Body of pancreas (tissue), 4 donors: ENCODE measurements around the gene PCSK4. TPM values are rescaled to one million over a fixed set of nuclear protein-coding genes. Genes with fewer than 3 reads are reported as not detected.
A peak's percentile ranks its signal among the peaks of the same experiment; 100 is the strongest.
"Not testable (repeated sequence)": the region's sequence is repeated elsewhere in the genome, so short reads cannot be mapped to it uniquely, and the experiment has no call there.

Source experiments
- ATAC-seq: fragments of 150-250 bp; one replicate; pipeline ENCODE4 v1.9.1; 2016
- DNase-seq, 4 donors: peaks; one replicate each; pipeline ENCODE4 v3.0.0-alpha.2; 2019
- H3K27ac ChIP-seq, 4 donors: fragments of 200-600 bp; sonication (generic); 1 replicate in 3 of 4; 2 replicates in 1 of 4; pipeline versions ENCODE4 v1.5.1 to v1.6.1; 2016 to 2019; ENCODE audit warnings: mild to moderate bottlenecking in 1 of 4, mixed read lengths in 1 of 4, moderate library complexity in 1 of 4
- H3K27me3 ChIP-seq, 2 donors: fragments of 200-600 bp; sonication (generic); one replicate each; pipeline ENCODE4 v1.6.0; 2016; ENCODE audit warnings: mild to moderate bottlenecking in 1 of 2
- H3K36me3 ChIP-seq, 2 donors: fragments of 200-600 bp; sonication (generic); replicated peaks in 1 of 2; 2 replicates each; pipeline ENCODE4 v1.5.1; 2016; ENCODE audit warnings: low read depth in 2 of 2; ENCODE audit not compliant: insufficient read depth in 1 of 2
- H3K4me1 ChIP-seq: fragments of 200-600 bp; sonication (generic); one replicate; pipeline ENCODE4 v1.6.0; 2016
- H3K4me3 ChIP-seq, 2 donors: fragments of 200-600 bp; sonication (generic); 1 replicate in 1 of 2; 2 replicates in 1 of 2; pipeline ENCODE4 v1.5.1; 2016 to 2019
- H3K9me3 ChIP-seq, 3 donors: fragments of 200-600 bp; sonication (generic); 1 replicate in 2 of 3; 2 replicates in 1 of 3; pipeline ENCODE4 v1.5.1; 2016
- CTCF ChIP-seq, 7 experiments: fragments of 450-650 bp in 4 of 7; fragments of 200-600 bp in 3 of 7; sonication (generic) in 3 of 7; IDR thresholded peaks; one replicate each; pipeline ENCODE4 v1.5.1; 2016 to 2019; ENCODE audit warnings: antibody characterized with exemption in 7 of 7
- POLR2A ChIP-seq, 3 donors: fragments of 450-650 bp; IDR thresholded peaks; one replicate each; pipeline ENCODE4 v1.6.1; 2016; ENCODE audit warnings: antibody characterized with exemption in 3 of 3, mild to moderate bottlenecking in 2 of 3
- WGBS, 2 donors: methylation state at CpG; one replicate each; pipeline ENCODE4 v1.1.5; 2017; 5-methylcytosine and 5-hydroxymethylcytosine counted together
- intact Hi-C: fragments of 100-400 bp; cut with DNase I; formaldehyde crosslinking; loops from one replicate; pipeline ENCODE4 v1.15.1; 2023
- total RNA-seq, 2 donors: library from RNA; depleted of rRNA; stranded (reverse); fragments of >200 nt; gene quantifications; one replicate each; pipeline ENCODE4 v1.1.0, GENCODE V29; 2016

The PCSK4 gene
- total RNA-seq, 2 donors from 2014 or later, result 5.2 to 10.9 TPM

GRCh38 chr19:1478934-1479707 lies 11.0 kb downstream of the PCSK4 start, which contains the start of gene C19orf25:
Gene C19orf25, minus strand, starts transcription at chr19:1479215. Its CDS starts 312 bp downstream, at chr19:1478903.
- ATAC-seq (peak; percentile 97), DNase-seq (peak; percentile 93 to 94 (median 94))
- H3K4me3 ChIP-seq, result peak within 1 kb of the TSS; percentile 61 to 90
- H3K9me3 ChIP-seq, result no peaks in the 10 kb centered on the region
- H3K36me3 ChIP-seq, result no peaks in the 10 kb centered on the region
- no peaks in the 10 kb centered on the region for H3K27me3 ChIP-seq
- TF ChIP-seq POLR2A (IDR thresholded peaks at IDR 0.05), result peak; percentile 21 to 80 (median 76)
- TF ChIP-seq CTCF (IDR thresholded peaks at IDR 0.05), result no peak
- intact Hi-C loops, result no loop called here
- H3K4me1 ChIP-seq, result peaks cover 15% of the 10 kb centered on the region
- H3K27ac ChIP-seq, result peak within 1 kb of the TSS; percentile 3 to 63 (median 37)
- WGBS, 2 donors, result 0 to 4% methylated on average over 7 to 71 of the region's 71 CpGs

GRCh38 chr19:1477056-1477455 lies 13.1 kb downstream of the PCSK4 start:
- Histone ChIP-seq H3K4me1 (peaks cover 31% of the 10 kb centered on the region), H3K27me3 (peaks cover 0 to 15% of the 10 kb centered on the region in 2 donors)
- ATAC-seq, H3K9me3 ChIP-seq, intact Hi-C loops, H3K36me3 ChIP-seq, H3K27ac ChIP-seq, DNase-seq, H3K4me3 ChIP-seq: not testable (repeated sequence)
- WGBS, 2 donors, result 89% methylated on average over 8 to 9 of the region's 9 CpGs

GRCh38 chr19:1475751-1476437 lies 14.3 kb downstream of the PCSK4 start:
- WGBS, 2 donors, result 88 to 94% methylated on average over 13 to 23 of the region's 31 CpGs
- Histone ChIP-seq H3K27me3 (peaks cover 0 to 25% of the 10 kb centered on the region in 2 donors), H3K36me3 (no peaks in the 10 kb centered on the region), H3K27ac (no peak overlapping the region), H3K9me3 (no peaks in the 10 kb centered on the region), H3K4me3 (no peak overlapping the region), H3K4me1 (peaks cover 42% of the 10 kb centered on the region)
- TF ChIP-seq CTCF (IDR thresholded peaks at IDR 0.05) (no peak), POLR2A (IDR thresholded peaks at IDR 0.05) (no peak)
- no peak for DNase-seq
- no peak for ATAC-seq
- intact Hi-C loops, result no loop called here

GRCh38 chr19:1474765-1475351 lies 15.3 kb downstream of the PCSK4 start:
- WGBS, 2 donors, result 88 to 95% methylated on average over 13 to 19 of the region's 26 CpGs
- H3K4me1 ChIP-seq, result peaks cover 52% of the 10 kb centered on the region

More at GRCh38 chr19:1474765-1475351, 15.3 kb downstream of the PCSK4 start:
- Histone ChIP-seq H3K27me3 (peaks cover 0 to 34% of the 10 kb centered on the region in 2 donors), H3K4me3 (no peak overlapping the region), H3K27ac (no peak overlapping the region), H3K36me3 (no peaks in the 10 kb centered on the region), H3K9me3 (no peaks in the 10 kb centered on the region)
- no peak for ATAC-seq
- TF ChIP-seq POLR2A (IDR thresholded peaks at IDR 0.05) (no peak), CTCF (IDR thresholded peaks at IDR 0.05) (no peak)
- DNase-seq, result no peak
- intact Hi-C loops, result no loop called here
